Measurements from ENCODE around the gene SLC6A9. TPM values are rescaled to one million over a fixed set of nuclear protein-coding genes. Genes with fewer than 3 reads are reported as not detected.

The SLC6A9 gene
- total and polyA plus RNA-seq, 7 donors = 0.28 to 1.2 (median 0.71) TPM

- Histone ChIP-seq H3K4me1 (peaks cover 46% of the 10 kb centered on the region), H3K4me3 (peak overlapping the region; percentile 94), H3K27ac (no peak overlapping the region), H3K9me3 (no peaks in the 10 kb centered on the region), H3K36me3 (ENCODE audit: insufficient read depth in 1 of 2, low read depth in 1 of 2) (peaks cover 2 to 40% of the 10 kb centered on the region in 2 donors), H3K27me3 (ENCODE audit: insufficient read depth in 3 of 3, low read length in 2 of 3) (no peaks in the 10 kb centered on the region)
- ATAC-seq = no peak
- no peak for DNase-seq
- TF ChIP-seq, protein P1, sequence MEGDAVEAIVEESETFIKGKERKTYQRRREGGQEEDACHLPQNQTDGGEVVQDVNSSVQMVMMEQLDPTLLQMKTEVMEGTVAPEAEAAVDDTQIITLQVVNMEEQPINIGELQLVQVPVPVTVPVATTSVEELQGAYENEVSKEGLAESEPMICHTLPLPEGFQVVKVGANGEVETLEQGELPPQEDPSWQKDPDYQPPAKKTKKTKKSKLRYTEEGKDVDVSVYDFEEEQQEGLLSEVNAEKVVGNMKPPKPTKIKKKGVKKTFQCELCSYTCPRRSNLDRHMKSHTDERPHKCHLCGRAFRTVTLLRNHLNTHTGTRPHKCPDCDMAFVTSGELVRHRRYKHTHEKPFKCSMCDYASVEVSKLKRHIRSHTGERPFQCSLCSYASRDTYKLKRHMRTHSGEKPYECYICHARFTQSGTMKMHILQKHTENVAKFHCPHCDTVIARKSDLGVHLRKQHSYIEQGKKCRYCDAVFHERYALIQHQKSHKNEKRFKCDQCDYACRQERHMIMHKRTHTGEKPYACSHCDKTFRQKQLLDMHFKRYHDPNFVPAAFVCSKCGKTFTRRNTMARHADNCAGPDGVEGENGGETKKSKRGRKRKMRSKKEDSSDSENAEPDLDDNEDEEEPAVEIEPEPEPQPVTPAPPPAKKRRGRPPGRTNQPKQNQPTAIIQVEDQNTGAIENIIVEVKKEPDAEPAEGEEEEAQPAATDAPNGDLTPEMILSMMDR (IDR thresholded peaks at IDR 0.05) = no peak
- WGBS, 3 donors = 76 to 89% (median 79%) methylated on average over 4 of the region's 4 CpGs
- intact Hi-C loops (cut with DNase I) = no loop called here
These were observed 55.2 kb downstream of the SLC6A9 start for GRCh38 chr1:43976045-43976444.

- Histone ChIP-seq H3K9me3 (no peaks in the 10 kb centered on the region), H3K4me3 (peak overlapping the region; percentile 94), H3K4me1 (peaks cover 50% of the 10 kb centered on the region), H3K27me3 (ENCODE audit: insufficient read depth in 3 of 3, low read length in 2 of 3) (no peaks in the 10 kb centered on the region), H3K27ac (peak overlapping the region; percentile 97), H3K36me3 (ENCODE audit: insufficient read depth in 1 of 2, low read depth in 1 of 2) (peaks cover 2 to 40% of the 10 kb centered on the region in 2 donors)
- WGBS, 3 donors = 2 to 3% (median 2%) methylated on average over 26 to 34 of the region's 34 CpGs
- ATAC-seq = peak in 2 of 4 donors; percentile 7 to 12
- peak; percentile 64 to 79 for DNase-seq
- intact Hi-C loops (cut with DNase I) = no loop called here
- TF ChIP-seq, protein P1 (IDR thresholded peaks at IDR 0.05) = no peak
These were observed 55.9 kb downstream of the SLC6A9 start for GRCh38 chr1:43975249-43975961.

DNA sequence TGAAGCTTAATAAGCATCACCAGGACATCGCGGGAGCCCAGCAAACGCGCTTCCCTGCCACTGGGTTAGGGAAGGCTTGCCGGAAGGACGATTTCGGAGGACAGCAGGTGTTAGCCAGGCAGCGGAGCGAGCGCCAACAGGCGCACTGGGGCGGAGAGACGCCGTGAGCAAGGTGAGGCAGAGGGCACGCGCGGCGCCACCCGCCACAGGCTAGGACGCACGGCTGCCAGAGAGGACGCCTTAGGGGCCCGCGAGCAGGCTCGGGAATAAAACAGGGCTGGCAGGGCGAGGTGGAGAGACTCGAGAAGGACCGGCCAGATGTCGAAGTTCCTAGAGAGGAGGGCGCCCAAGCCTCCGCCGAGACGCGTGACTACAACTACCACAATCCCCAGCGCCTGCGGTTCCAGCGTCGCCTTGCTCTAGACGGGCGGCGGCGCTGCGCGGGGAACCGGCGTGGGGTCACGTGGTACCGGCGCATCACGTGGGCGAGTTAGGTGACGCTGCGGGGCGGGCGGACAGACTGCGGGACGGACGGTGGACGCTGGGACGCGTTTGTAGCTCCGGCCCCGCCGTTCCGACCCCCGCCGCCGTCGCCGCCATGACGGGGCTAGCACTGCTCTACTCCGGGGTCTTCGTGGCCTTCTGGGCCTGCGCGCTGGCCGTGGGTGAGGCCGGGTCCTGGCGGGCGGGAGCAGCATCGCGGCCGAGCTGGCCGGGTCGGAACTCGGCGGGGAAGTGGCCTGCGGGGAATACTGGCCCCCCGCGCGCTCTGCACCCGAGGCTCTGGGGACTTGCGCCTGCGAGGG is 56.6 kb downstream of the SLC6A9 start, which contains the start of gene ATP6V0B:
ATP6V0B (plus strand) TSS at position 518 of the 806 bp plus-strand sequence; CDS start at position 599, 81 bp downstream.
- TF ChIP-seq, protein P1 (IDR thresholded peaks at IDR 0.05) = peak; percentile 25
- peaks cover 51% of the 10 kb centered on the region for H3K4me1 ChIP-seq
- peak within 1 kb of the TSS; percentile 94 for H3K4me3 ChIP-seq
- intact Hi-C loops (cut with DNase I) = no loop called here
- ATAC-seq = peak; percentile 80 to 85 (median 82)
- H3K27me3 ChIP-seq (ENCODE audit: insufficient read depth in 3 of 3, low read length in 2 of 3) = no peaks in the 10 kb centered on the region
- H3K27ac ChIP-seq = peak within 1 kb of the TSS; percentile 97
- H3K9me3 ChIP-seq = no peaks in the 10 kb centered on the region
- H3K36me3 ChIP-seq (ENCODE audit: insufficient read depth in 1 of 2, low read depth in 1 of 2) = peaks cover 2 to 40% of the 10 kb centered on the region in 2 donors
- peak; percentile 97 to 99 for DNase-seq
- 0 to 1% (median 0%) methylated on average over 55 to 93 of the region's 93 CpGs for WGBS, 3 donors

DNA sequence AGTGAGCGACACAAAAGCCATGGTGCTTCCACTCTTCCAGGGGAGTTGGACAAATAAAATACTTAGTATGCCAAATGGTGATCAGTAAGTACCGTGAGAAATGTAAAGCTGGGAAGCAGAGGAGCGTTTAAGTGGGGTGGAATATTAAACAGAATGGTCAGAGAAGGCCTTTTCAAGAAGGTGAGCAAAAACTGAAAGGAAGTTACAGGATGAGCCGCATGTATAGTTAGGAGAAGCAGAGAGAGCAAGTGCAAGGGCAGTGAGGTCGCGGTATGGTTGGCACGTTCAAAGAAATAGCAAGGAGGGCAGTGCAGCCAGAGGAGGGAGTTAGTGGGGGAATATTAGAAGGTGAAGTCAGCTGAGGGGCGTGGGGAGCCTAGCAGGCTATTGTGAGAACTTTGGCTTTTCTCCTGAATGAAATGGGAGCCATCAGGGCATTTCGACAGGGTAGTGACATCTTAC is 57.2 kb downstream of the SLC6A9 start:
- 23 to 32% (median 25%) methylated on average over 9 of the region's 9 CpGs for WGBS, 3 donors
- no peak for DNase-seq
- no peak for ATAC-seq
- H3K36me3 ChIP-seq (ENCODE audit: insufficient read depth in 1 of 2, low read depth in 1 of 2) = peaks cover 2 to 40% of the 10 kb centered on the region in 2 donors
- TF ChIP-seq, protein P1 (IDR thresholded peaks at IDR 0.05) = no peak
- H3K4me3 ChIP-seq = peak overlapping the region; percentile 94
- H3K9me3 ChIP-seq = no peaks in the 10 kb centered on the region
- peaks cover 51% of the 10 kb centered on the region for H3K4me1 ChIP-seq
- H3K27me3 ChIP-seq (ENCODE audit: insufficient read depth in 3 of 3, low read length in 2 of 3) = no peaks in the 10 kb centered on the region
- intact Hi-C loops (cut with DNase I) = no loop called here
- H3K27ac ChIP-seq = peak overlapping the region; percentile 97

Data from psoas muscle (tissue), 8 donors.